Articular chondrocyte of knee joint (primary cell): Measurements from ENCODE around the gene ZC3HAV1L. TPM values are rescaled to one million over a fixed set of nuclear protein-coding genes. Genes with fewer than 3 reads are reported as not detected.

Experiments used
- total RNA-seq: library from RNA; depleted of rRNA; stranded (reverse); fragments of >200 nt; gene quantifications from 2 replicates; pipeline ENCODE4 v1.2.3, GENCODE V29; 2012

Gene ZC3HAV1L
- 10.3 and 11.7 TPM in 2 replicates for total RNA-seq

GRCh38 chr7:139035586-139036353, at the start of gene ZC3HAV1L:
Gene ZC3HAV1L, minus strand, starts transcription at chr7:139036042. Its CDS starts 25 bp downstream, at chr7:139036017.

GRCh38 chr7:138981332-138982203, 54.3 kb downstream of the ZC3HAV1L start, which contains the start of gene KIAA1549:
Gene KIAA1549, minus strand, starts transcription at chr7:138981389. Its CDS starts 120 bp downstream, at chr7:138981269.

Other genes starting within 250 kb of the ZC3HAV1L start
- not detected in 2 replicates for gene TMEM213, start 238.0 kb downstream of the ZC3HAV1L start, total RNA-seq
- gene ATP6V0A4, start 237.8 kb downstream of the ZC3HAV1L start, total RNA-seq = 0.22 TPM in 1 of 2 replicates, not detected in the other
- 1.0 and 1.4 TPM in 2 replicates for gene KIAA1549, start 54.7 kb downstream of the ZC3HAV1L start, total RNA-seq
- 47.4 and 56.6 TPM in 2 replicates for gene ZC3HAV1, start 73.7 kb upstream of the ZC3HAV1L start, total RNA-seq
- 13.1 and 13.7 TPM in 2 replicates for gene UBN2, start 195.2 kb upstream of the ZC3HAV1L start, total RNA-seq